ENCODE measurements around the gene TPSB2.
"Not testable (repeated sequence)": the region's sequence is repeated elsewhere in the genome, so short reads cannot be mapped to it uniquely, and the experiment has no call there.

Gene TPSB2

GRCh38 chr16:1230084-1230470, at the start of gene TPSB2:
TSS of gene TPSB2 (minus strand) at chr16:1230184. CDS start at chr16:1229951, 233 bp downstream.
- DNase-seq: not testable (repeated sequence)

GRCh38 chr16:1279081-1279944, 49.3 kb upstream of the TPSB2 start:
- no peak for DNase-seq

- no peak for DNase-seq
Observed at GRCh38 chr16:1278477-1278876, 48.5 kb upstream of the TPSB2 start.

- no peak for DNase-seq
Observed at GRCh38 chr16:1277617-1278282, 47.8 kb upstream of the TPSB2 start.

DNA sequence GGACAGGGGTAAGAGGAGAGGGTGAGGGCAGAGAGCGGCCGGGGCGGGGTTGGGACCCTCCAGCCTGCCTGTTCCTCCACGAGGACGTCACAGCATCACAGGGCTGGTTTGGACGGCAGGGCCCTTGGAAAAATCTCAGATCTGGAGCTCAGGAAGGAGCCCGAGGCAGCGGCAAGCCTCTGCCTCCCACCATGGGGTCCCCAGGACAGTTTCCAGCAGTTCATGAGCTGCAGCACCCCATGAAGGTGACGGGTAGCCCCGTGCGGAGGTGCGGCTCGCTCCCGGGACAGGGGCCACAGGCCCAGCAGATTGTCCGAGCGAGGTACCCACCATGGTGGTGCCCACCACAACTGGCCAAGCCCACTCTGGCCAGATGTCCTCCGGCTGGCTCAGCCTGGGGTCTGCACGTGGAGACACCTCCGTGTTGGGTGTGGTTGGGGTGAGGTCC, 47.2 kb upstream of the TPSB2 start:
- no peak for DNase-seq

DNA sequence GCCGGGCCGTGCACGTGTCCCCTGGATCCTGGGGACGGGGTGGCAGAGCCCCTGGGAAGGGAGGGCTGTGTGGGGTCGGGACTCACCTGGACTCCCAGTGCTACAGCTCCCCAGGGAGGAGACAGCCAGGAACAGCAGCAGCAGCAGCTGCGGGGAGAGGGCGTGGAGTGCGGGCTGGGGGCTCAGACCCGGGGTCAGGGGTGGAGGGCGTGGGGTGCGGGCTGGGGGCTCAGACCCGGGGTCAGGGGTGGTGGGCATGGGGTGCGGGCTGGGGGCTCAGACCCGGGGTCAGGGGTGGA, 46.5 kb upstream of the TPSB2 start:
- no peak for DNase-seq

GRCh38 chr16:1275791-1276579, 46.0 kb upstream of the TPSB2 start:
- no peak for DNase-seq

- DNase-seq: no peak
Observed at GRCh38 chr16:1274767-1275166, 44.8 kb upstream of the TPSB2 start.

DNA sequence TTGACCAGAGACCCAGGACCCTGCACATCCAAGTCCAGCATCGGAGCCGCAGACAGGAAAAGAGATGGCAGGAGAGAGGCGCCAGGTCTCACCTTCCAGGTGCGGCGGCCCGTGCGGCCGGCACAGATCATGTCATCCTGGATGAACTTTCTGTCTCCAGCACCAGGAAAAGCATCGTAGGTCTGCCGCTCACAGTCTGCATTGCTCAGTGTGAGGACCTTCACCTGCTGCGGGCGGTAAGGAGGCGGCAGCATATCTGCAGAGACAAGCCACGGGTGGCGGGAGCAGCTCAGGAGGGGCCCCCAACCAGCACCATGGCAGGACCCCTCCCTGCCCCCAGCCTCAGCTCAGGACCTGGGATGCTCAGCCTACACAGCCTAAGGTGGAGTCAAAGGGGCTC, 43.8 kb upstream of the TPSB2 start:
- no peak for DNase-seq

GRCh38 chr16:1272453-1273198, 42.6 kb upstream of the TPSB2 start:
- DNase-seq: no peak

DNA sequence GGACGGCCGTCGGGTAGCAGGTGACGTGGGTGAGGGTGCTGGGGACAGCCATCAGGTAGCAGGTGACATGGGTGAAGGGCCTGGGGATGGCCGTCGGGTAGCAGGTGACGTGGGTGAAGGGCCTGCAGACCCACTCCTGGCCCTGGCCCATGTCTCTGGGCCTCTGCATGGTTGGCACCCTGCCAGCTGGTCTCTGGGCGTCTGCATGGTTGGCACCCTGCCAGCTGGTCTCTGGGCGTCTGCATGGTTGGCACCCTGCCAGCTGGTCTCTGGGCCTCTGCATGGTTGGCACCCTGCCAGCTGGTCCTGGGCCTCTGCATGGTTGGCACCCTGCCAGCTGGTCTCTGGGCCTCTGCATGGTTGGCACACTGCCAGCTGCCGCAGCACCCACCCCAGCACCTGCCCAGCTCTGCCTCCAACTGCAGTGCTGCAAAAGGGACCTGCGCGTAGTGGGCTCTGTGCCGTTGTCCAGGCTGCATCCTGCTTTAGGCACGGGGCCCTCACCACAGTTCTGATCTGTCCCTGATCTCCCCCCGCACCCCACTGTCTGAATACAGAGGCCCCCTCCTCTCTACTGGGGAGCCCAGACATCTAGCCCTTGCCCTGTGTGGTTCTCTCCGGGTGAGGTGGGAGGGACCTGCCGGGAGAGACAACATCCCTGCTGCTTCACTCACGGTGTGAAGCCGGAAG, 41.9 kb upstream of the TPSB2 start:
- DNase-seq: peak; percentile 91

DNA sequence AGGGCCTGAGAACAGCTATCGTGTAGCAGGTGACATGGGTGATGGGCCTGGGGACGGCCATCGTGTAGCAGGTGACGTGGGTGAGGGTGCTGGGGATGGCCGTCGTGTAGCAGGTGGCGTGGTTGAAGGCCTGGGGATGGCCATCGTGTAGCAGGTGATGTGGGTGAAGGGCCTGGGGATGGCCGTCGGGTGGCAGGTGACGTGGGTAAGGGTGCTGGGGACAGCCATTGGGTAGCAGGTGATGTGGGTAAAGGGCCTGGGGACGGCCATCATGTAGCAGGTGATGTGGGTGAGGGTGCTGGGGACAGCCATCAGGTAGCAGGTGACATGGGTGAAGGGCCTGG, 41.4 kb upstream of the TPSB2 start:
- no peak for DNase-seq

DNA sequence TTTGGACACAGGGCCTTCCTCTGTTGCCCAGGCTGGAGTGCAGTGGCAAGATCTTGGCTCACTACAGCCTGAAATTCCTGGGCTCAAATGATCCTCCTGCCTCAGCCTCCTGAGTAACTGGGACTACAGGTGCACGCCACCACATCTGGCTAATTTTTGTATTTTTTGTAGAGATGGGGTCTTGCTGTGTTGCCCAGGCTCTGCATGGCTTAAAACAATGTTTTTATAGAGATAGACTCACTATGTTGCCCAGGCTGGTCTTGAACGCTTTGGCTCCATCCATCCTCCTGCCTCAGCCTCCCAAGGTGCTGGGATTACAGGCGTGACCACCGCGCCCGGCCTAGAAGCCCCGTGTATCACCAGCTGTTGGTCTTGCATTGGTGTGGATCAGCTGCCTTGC, 39.4 kb upstream of the TPSB2 start:
- not testable (repeated sequence) for DNase-seq

GRCh38 chr16:1265826-1266225, 35.8 kb upstream of the TPSB2 start:
- DNase-seq: no peak

DNA sequence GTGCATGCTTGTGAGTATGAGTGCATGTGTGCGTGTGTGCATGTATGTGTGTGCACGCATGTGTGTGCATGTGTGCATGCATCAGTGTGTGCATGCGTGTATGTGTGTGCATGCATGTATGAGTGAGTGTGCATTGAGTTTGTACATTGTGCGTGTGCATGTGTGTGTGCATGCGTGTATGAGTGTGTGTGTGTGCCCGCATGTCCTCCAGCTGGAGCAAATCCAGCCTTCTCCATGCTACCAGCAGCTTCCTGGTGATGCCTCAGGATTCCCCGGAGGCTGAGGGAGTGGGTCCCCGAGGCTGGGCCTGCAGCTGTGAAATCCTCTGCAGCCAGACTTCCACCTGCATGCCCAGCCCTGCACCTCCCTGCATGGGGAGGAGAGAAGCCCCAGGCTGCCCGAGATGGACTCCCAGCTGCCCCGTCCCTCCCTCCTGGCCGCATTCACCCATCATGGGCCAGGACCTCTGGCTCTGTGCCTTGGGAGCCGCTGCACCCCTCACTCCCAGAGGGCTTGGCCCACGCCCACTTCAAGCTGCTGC, 35.2 kb upstream of the TPSB2 start:
- DNase-seq: no peak

- no peak for DNase-seq
Observed at GRCh38 chr16:1264345-1265089, 34.5 kb upstream of the TPSB2 start.

GRCh38 chr16:1263591-1264344, 33.8 kb upstream of the TPSB2 start:
- no peak for DNase-seq

DNA sequence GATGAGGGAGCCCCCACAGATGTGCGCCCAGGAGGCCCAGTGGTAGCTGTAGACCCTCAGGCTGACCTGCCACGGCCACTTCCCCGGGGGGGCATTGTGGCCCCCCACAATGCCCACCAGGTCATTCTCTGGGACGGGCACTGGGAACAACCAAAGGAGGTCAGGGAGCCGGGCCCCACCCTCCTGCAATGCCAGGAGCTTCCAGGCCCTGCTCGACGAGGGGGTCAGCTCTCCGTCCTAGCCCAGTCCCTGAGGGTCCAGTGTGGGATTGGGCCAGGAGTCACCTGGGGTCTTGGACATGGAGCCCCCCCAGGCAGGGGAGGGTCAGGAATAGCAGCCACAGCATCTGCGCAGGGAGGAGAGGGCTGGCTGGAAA, 32.9 kb upstream of the TPSB2 start:
- no peak for DNase-seq

DNA sequence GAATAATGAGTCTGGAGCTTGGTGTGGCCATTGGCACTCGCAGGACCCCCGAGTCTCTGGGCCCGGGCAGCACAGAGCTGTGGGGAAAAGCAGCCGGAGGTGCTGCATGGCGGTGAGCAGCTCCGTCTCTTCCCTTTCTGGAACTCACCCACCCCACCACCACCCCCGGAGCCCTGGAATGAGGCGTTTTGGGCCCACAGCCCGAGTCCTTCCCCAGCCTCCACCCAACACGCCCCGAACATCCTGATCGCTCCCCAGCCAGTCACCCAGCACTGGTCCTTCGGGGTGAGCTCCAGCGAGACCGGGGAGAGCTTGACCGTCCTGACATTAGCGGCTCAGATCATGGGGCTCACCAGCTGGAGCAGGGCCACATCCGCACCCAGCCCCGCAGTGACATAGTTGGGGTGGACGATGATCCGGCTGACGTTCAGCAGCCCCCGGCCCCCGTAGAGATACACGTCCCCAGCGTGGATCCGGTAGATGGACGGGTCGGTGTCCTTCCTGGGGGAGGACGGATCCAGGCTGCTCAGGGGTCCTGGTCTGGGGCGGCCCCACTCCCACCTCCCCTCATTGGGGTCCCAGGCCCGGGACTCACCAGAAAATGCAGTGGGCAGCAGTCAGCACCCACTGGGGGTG, 32.3 kb upstream of the TPSB2 start:
- no peak for DNase-seq

All from NCI-H1436 (cell line).